Dermis blood vessel endothelial cell (primary cell): ENCODE results near the gene PRR35. TPM values are rescaled to one million over a fixed set of nuclear protein-coding genes. Genes with fewer than 3 reads are reported as not detected.
A peak's percentile ranks its signal among the peaks of the same experiment; 100 is the strongest.
"Not testable (repeated sequence)": the region's sequence is repeated elsewhere in the genome, so short reads cannot be mapped to it uniquely, and the experiment has no call there.

Source experiments
- DNase-seq: peaks from one replicate; pipeline ENCODE4 v3.0.0; 2010
- total RNA-seq: library from RNA; depleted of rRNA; stranded (reverse); fragments of >200 nt; gene quantifications from 2 replicates; pipeline ENCODE4 v1.2.3, GENCODE V29; 2014

The PRR35 gene
- total RNA-seq, 1 donor from 2014 or later = not detected

DNA sequence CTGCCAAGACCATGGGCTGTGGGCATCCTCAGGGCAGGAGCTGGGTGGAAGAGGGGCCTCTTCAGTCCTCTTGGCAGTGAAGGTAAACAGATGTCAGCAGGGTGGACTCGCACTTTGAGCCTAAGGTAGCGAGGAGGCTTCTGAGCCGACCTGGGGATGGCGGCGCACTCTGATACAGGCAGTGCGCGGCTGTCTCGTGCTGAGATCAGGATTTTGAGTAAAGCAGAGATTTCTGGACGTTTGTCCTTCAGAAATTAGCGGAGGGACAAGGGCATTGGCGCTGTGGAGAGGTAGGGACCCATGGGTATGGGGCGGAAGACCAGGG is 36.5 kb downstream of the PRR35 start:
- DNase-seq = no peak

DNA sequence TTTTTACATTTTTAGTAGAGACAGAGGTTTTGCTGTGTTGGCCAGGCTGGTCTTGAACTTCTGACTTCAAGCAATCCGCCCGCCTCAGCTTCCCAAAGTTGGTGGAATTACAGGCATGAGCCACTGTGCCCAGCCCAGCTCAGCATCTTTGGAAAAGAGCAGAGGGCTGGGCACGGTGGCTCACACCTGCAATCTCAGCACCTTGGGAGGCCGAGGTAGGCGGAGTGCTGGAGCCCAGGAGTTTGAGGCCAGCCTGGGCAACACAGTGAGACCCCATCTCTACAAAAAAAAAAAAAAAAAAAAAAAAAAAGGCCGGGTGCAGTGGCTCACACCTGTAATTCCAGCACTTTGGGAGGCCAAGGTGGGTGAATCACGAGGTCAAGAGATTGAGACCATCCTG is 37.5 kb downstream of the PRR35 start:
- DNase-seq = not testable (repeated sequence)

DNA sequence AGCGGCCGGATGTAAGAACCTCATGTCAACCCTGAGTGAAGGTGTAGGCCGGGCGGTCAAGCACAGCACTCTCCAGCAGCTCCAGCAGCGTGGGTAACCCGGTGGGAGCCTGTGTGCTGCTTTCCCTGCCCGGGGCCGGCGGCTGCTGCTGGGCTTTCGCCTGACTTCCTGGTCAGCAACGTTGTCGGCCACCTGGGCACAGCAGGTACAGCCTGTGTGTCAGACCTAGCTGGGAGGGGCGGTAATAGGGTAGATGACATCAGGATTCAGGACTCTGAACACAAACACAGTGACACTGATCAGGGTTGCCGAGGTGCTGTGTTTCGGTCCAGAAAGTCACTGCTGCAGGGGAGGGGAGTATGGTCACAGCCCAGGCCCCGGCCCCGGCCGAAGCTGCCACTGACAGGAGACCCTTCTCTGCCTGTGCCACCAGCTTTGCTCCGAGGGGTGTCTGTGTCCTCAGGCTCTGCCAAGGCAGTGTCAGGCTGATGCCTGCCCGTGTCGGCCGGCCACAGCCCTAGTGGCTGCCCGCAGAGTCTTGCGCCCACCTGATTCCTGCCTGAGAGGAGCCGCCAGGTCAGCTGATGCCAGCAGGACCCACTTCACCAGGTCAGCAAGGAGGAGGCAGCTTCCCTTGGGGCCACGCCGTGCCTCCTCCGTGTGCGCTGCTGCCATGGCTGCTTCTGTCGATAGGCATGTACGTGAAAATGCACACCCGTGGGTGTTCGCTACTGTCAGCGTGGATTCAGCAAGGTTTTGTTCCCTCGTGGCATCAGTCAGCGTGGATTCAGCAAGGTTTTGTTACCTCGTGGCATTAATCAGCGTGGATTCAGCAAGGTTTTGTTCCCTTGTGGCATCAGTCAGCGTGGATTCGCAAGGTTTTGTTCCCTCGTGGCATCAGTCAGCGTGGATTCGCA is 38.9 kb downstream of the PRR35 start:
- DNase-seq = no peak

DNA sequence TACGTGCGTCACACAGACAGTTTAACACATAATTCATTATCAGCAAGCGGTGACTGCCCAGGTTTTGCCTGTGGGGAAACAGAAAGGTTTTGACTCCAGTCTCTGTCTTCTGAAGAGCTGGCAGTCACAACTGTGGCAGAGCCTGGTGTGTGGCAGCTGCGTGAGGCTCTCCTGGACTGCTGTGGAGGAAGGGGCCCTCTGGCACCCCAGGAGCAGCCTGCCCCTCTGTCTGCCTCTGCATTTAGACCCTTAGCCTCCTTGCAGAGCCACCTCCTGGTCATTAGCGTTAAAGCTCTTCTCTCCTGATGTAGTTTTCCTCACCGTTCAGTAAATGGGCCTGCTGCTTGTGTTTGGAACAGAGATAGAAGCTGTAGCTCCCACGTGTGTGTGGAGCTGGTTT is 40.6 kb downstream of the PRR35 start:
- DNase-seq = peak; percentile 38

GRCh38 chr16:603933-604332 is 43.7 kb downstream of the PRR35 start:
- no peak for DNase-seq

DNA sequence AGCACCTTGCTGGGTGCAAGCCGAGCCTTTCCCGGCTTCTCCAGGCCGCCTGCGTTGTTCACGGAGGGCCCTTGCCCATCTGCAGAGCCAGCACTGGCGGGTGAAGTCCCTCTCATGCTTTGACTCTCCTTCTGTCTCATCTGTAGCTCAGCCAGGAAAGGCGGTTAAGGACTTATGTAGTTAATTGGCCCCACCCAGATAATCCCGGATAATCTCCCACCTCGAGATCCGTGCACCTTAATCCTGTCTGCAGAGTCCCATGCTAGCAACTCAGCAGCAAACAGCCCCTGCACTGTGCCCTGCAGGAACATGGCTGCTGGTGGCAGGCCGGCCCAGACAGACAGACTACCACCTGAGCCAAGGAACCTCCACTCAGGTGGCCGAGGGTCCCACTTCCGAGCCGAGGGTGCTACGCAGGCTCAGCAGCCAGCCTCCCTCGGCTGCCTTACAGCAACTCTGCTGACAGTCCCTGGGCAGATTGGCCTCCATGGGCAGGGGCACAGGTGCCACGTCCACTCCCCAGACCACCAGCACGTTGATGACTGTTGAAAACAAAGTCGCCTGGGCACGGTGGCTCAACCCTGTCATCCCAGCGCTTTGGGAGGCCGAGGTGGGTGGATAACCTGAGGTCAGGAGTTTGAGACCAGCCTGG is 46.6 kb downstream of the PRR35 start:
- DNase-seq = no peak

GRCh38 chr16:608019-608418 is 47.8 kb downstream of the PRR35 start:
- DNase-seq = no peak

GRCh38 chr16:609316-609715 is 49.1 kb downstream of the PRR35 start:
- no peak for DNase-seq

GRCh38 chr16:609984-610383 is 49.8 kb downstream of the PRR35 start:
- no peak for DNase-seq

GRCh38 chr16:610513-611381 is 50.6 kb downstream of the PRR35 start:
- DNase-seq = peak; percentile 60

DNA sequence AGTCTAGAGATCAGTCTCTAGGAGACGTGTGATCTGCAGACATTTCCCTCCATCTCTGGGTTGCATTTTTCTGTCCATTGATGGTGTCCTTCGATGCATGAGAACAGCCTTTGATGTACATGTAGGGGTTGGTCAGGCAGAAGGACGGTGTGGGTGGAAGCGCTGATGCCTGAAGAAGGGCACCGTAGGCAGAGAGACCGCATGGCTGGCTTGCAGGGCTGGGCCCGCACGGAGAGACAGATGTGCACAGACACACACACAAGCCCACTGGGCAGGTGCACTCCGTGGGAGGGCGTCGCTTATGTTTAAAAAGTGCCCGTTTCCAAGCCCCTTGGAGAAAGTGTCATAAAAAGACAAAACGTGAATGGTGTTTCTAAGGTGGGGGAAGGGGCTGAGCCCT is 54.9 kb downstream of the PRR35 start:
- no peak for DNase-seq

Other genes with a start within 250 kb of the PRR35 start
- 28.2 and 31.9 TPM in 2 replicates for gene AXIN1, start 207.7 kb upstream of the PRR35 start, total RNA-seq
- 85.9 and 103 TPM in 2 replicates for gene MRPL28, start 189.9 kb upstream of the PRR35 start, total RNA-seq
- gene PGAP6, start 178.4 kb upstream of the PRR35 start, total RNA-seq = 98.2 and 132 TPM in 2 replicates
- gene NME4, start 163.2 kb upstream of the PRR35 start, total RNA-seq = 42.2 and 55.7 TPM in 2 replicates
- gene DECR2, start 158.5 kb upstream of the PRR35 start, total RNA-seq = 13.4 and 17.5 TPM in 2 replicates
- gene RAB11FIP3, start 134.7 kb upstream of the PRR35 start, total RNA-seq = 34.9 and 46.8 TPM in 2 replicates
- gene CAPN15, start 32.7 kb upstream of the PRR35 start, total RNA-seq = 50.5 and 83.4 TPM in 2 replicates
- 1.9 and 2.7 TPM in 2 replicates for gene NHLRC4, start 6.6 kb downstream of the PRR35 start, total RNA-seq
- 25.4 and 32.2 TPM in 2 replicates for gene PIGQ, start 9.6 kb downstream of the PRR35 start, total RNA-seq
- gene RAB40C, start 29.7 kb downstream of the PRR35 start, total RNA-seq = 13.3 and 14.1 TPM in 2 replicates
- 0.14 and 0.17 TPM in 2 replicates for gene WFIKKN1, start 70.6 kb downstream of the PRR35 start, total RNA-seq
- 76.4 and 83.6 TPM in 2 replicates for gene METTL26, start 75.9 kb downstream of the PRR35 start, total RNA-seq
- 11.2 and 12.6 TPM in 2 replicates for gene MCRIP2, start 81.4 kb downstream of the PRR35 start, total RNA-seq
- 10.7 and 15.1 TPM in 2 replicates for gene WDR90, start 89.0 kb downstream of the PRR35 start, total RNA-seq
- 32.9 and 49.0 TPM in 2 replicates for gene RHOT2, start 107.7 kb downstream of the PRR35 start, total RNA-seq
- gene RHBDL1, start 115.3 kb downstream of the PRR35 start, total RNA-seq = 0.05 and 0.51 TPM in 2 replicates
- gene STUB1, start 120.0 kb downstream of the PRR35 start, total RNA-seq = 93.9 and 94.1 TPM in 2 replicates
- 34.9 and 45.7 TPM in 2 replicates for gene JMJD8, start 123.9 kb downstream of the PRR35 start, total RNA-seq
- 2.7 and 5.3 TPM in 2 replicates for gene WDR24, start 130.0 kb downstream of the PRR35 start, total RNA-seq
- gene FBXL16, start 145.4 kb downstream of the PRR35 start, total RNA-seq = 0.05 TPM in 1 of 2 replicates, not detected in the other
- gene METRN, start 154.7 kb downstream of the PRR35 start, total RNA-seq = 34.9 and 41.7 TPM in 2 replicates
- gene ANTKMT, start 160.8 kb downstream of the PRR35 start, total RNA-seq = 25.5 and 47.5 TPM in 2 replicates
- gene CCDC78, start 166.0 kb downstream of the PRR35 start, total RNA-seq = 0.34 and 0.65 TPM in 2 replicates
- 5.1 and 6.3 TPM in 2 replicates for gene HAGHL, start 166.7 kb downstream of the PRR35 start, total RNA-seq
- gene CIAO3, start 180.6 kb downstream of the PRR35 start, total RNA-seq = 34.6 and 42.4 TPM in 2 replicates
- gene MSLN, start 200.3 kb downstream of the PRR35 start, total RNA-seq = 0.09 TPM in 1 of 2 replicates, not detected in the other
- gene RPUSD1, start 228.0 kb downstream of the PRR35 start, total RNA-seq = 31.1 and 48.4 TPM in 2 replicates
- gene CHTF18, start 228.2 kb downstream of the PRR35 start, total RNA-seq = 20.1 and 23.8 TPM in 2 replicates
- not detected in 2 replicates for gene GNG13, start 240.3 kb downstream of the PRR35 start, total RNA-seq